Mucosa of stomach (tissue), 1 donor: Measurements from ENCODE around the gene NPY5R.
A peak's percentile ranks its signal among the peaks of the same experiment; 100 is the strongest.

ENCODE experiments used
- H3K27me3 ChIP-seq: one replicate; pipeline ENCODE4 v1.7.0; 2013; ENCODE audit warnings: mild to moderate bottlenecking, low read length; ENCODE audit not compliant: control insufficient read depth, insufficient read depth
- H3K36me3 ChIP-seq: one replicate; pipeline ENCODE4 v1.7.0; 2013; ENCODE audit warnings: low read length; ENCODE audit not compliant: control insufficient read depth, insufficient read depth
- H3K4me1 ChIP-seq: one replicate; pipeline ENCODE4 v1.7.0; 2013; ENCODE audit warnings: mild to moderate bottlenecking, low read length; ENCODE audit not compliant: control insufficient read depth, insufficient read depth
- H3K4me3 ChIP-seq: one replicate; pipeline ENCODE4 v1.7.0; 2013; ENCODE audit warnings: low read length
- H3K9ac ChIP-seq: one replicate; pipeline ENCODE4 v1.7.0; 2013; ENCODE audit warnings: mild to moderate bottlenecking, low read length, moderate library complexity
- H3K9me3 ChIP-seq: one replicate; pipeline ENCODE4 v1.7.0; 2013; ENCODE audit warnings: mild to moderate bottlenecking, low read length, moderate library complexity; ENCODE audit not compliant: control insufficient read depth
- donor health status: Pancreatic carcinoma.

Gene NPY5R

DNA sequence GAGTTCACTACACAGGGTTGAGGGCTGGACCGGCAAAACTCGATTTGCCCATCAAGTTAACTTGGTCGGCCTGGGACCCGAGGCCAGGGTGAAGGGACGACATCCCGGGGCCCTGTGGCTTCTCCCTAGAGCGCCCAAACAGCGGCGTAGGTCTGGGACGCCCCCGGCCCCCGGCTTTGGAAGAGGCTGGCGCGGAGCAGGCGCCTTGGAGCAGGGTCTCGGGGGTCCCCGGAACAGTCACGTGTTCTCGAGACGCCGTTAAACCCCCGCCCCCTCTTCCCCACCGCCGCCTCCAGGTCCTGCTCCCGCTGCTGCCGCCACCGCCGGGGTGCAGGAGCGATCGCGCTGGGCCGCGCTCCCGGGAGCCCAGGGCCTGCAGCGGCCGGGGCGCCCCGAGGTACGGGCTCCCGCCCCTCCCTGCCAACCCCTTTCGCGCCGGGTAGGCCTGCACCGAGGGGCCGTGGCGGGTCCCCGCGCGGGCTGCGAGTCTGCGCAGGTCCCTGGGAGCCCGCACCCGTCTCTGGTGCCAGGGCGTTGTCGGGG, at the start of gene NPY5R:
NPY5R (plus strand) TSS at position 289 of the 543 bp plus-strand sequence. CDS start 6,382 bp downstream, outside the sequence.
- Histone ChIP-seq H3K36me3 (no peaks in the 10 kb centered on the region), H3K9me3 (no peaks in the 10 kb centered on the region), H3K4me1 (no peaks in the 10 kb centered on the region), H3K27me3 (peaks cover 26% of the 10 kb centered on the region), H3K9ac (no peak within 1 kb of the TSS), H3K4me3 (no peak within 1 kb of the TSS)

DNA sequence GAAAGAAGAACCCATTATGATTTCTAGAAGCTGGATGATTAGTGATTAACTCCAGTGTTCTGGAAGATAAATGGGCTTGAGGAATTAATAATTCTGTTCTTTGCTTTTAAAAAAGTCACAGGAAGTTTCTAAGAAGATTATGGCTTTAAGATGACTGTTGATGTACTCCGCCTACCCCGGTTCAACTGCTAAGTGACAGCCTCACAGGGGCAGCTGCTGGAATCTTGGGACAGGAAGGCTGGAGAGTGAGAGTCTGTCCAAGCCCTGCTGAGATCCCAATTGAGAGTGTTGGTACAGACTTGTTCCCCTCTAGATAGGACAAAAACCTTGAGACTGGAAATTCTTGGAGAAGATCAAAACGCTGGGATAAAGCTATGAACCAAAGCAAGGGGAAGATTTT, 48.6 kb upstream of the NPY5R start:
- Histone ChIP-seq H3K9me3 (no peaks in the 10 kb centered on the region), H3K36me3 (no peaks in the 10 kb centered on the region), H3K9ac (no peak overlapping the region), H3K4me3 (no peak overlapping the region), H3K4me1 (no peaks in the 10 kb centered on the region), H3K27me3 (no peaks in the 10 kb centered on the region)

DNA sequence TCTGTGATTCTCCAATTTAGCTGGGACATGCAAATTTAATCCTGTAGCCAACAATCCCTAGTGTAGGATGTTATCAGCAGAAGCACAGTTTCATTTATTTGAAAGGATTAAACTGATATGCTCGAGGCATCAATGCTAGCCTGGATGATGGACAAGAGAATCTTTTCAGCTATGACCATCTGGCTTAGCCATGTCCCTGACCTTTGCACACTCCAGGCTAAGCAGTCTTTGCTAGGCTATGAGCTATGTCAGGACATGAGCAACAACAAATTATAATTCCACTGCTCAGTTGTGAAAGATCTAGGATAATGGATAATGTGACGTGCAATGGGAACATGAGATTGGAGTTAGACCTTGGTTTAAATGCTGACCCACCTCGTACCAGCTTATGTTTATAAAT, 43.2 kb upstream of the NPY5R start:
- H3K9me3 ChIP-seq, result no peaks in the 10 kb centered on the region
- H3K36me3 ChIP-seq, result no peaks in the 10 kb centered on the region
- no peaks in the 10 kb centered on the region for H3K27me3 ChIP-seq
- H3K4me1 ChIP-seq, result no peaks in the 10 kb centered on the region
- H3K9ac ChIP-seq, result no peak overlapping the region
- H3K4me3 ChIP-seq, result no peak overlapping the region

GRCh38 chr4:163303069-163303468, 40.6 kb upstream of the NPY5R start:
- Histone ChIP-seq H3K36me3 (no peaks in the 10 kb centered on the region), H3K4me3 (no peak overlapping the region), H3K4me1 (no peaks in the 10 kb centered on the region), H3K9me3 (no peaks in the 10 kb centered on the region), H3K9ac (no peak overlapping the region), H3K27me3 (no peaks in the 10 kb centered on the region)

- H3K27me3 ChIP-seq, result no peaks in the 10 kb centered on the region
- no peaks in the 10 kb centered on the region for H3K36me3 ChIP-seq
- no peaks in the 10 kb centered on the region for H3K4me1 ChIP-seq
- H3K9ac ChIP-seq, result no peak overlapping the region
- no peaks in the 10 kb centered on the region for H3K9me3 ChIP-seq
- H3K4me3 ChIP-seq, result no peak overlapping the region
Observed at GRCh38 chr4:163309466-163309865, 34.2 kb upstream of the NPY5R start.

DNA sequence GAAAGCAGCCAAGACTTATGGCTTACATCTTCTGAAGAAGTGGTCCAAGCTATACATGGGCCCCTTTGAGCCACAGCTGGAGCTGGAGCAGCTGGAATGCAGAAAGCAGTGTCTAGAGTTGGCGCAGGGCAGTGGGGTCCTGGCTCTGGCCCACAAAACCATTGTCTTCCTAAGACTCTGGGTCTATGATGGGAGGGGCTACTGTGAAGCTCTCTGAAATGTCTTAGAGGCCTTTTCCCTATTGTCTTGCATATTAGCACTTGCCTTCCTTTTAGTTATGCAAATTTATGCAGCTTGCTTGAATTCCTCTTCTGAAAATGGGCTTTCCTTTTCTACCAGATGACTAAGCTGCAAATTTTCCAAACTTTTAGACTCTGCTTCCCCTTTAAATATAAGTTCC, 26.6 kb upstream of the NPY5R start:
- no peaks in the 10 kb centered on the region for H3K27me3 ChIP-seq
- no peaks in the 10 kb centered on the region for H3K9me3 ChIP-seq
- no peak overlapping the region for H3K9ac ChIP-seq
- H3K36me3 ChIP-seq, result no peaks in the 10 kb centered on the region
- no peak overlapping the region for H3K4me3 ChIP-seq
- no peaks in the 10 kb centered on the region for H3K4me1 ChIP-seq

- Histone ChIP-seq H3K4me1 (peaks cover 9% of the 10 kb centered on the region), H3K36me3 (no peaks in the 10 kb centered on the region), H3K4me3 (no peak overlapping the region), H3K9ac (no peak overlapping the region), H3K9me3 (no peaks in the 10 kb centered on the region), H3K27me3 (peaks cover 25% of the 10 kb centered on the region)
Observed at GRCh38 chr4:163330916-163331628, 12.6 kb upstream of the NPY5R start.

- H3K4me1 ChIP-seq, result peaks cover 9% of the 10 kb centered on the region
- H3K9me3 ChIP-seq, result no peaks in the 10 kb centered on the region
- H3K36me3 ChIP-seq, result no peaks in the 10 kb centered on the region
- peaks cover 25% of the 10 kb centered on the region for H3K27me3 ChIP-seq
- no peak overlapping the region for H3K9ac ChIP-seq
- H3K4me3 ChIP-seq, result peak overlapping the region; percentile 80
Observed at GRCh38 chr4:163331629-163332376, 11.9 kb upstream of the NPY5R start.

DNA sequence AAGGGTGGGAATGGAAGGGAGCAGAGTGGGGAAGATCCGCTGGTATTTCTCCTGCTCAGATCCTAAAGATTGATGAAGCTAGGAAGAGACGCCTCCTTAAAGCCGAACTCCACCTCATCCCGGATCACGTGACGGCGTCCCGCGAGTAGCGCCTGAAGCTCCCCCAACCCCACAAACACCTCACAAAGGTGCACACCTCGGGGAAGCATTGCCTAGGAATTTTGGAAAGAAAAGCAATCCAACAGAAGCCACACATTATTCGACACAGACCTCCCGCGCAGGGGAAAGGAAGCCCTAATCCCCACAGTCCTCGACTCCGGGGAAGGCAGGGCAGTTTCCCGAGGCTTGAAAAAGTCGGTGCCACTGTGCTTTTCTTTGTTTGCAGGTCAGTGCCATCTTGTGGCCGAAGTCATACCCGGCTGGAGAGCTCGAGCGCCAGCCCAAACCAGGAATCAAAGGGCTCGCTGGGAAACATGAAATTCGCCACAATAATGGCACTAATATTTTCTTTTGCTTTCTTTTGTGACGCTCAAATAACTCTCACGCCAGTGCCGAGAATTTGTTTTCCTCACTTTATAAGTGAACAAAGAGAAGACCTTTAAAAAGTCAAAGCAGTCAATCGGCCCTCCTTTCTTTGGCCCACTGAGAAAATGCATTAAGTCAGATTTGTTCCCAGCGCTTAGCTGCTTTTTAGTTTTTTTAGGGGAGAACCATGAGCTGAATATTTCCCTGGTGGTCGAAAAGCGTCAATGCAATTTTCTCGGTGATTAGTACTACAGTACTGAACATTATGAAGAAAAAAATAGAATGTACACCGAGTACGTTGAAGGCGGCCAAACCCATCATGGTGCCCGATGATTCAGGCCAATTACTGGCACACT, 10.9 kb upstream of the NPY5R start, which contains the start of gene NPY1R:
NPY1R (minus strand) TSS at position 71 of the 881 bp plus-strand sequence. CDS start 6,042 bp downstream, outside the sequence.
- Histone ChIP-seq H3K4me3 (peak within 1 kb of the TSS; percentile 80), H3K27me3 (peaks cover 25% of the 10 kb centered on the region), H3K9ac (peak within 1 kb of the TSS; percentile 26)

GRCh38 chr4:163335384-163335783, 8.3 kb upstream of the NPY5R start:
- Histone ChIP-seq H3K36me3 (no peaks in the 10 kb centered on the region), H3K9ac (no peak overlapping the region), H3K9me3 (no peaks in the 10 kb centered on the region), H3K4me3 (no peak overlapping the region), H3K27me3 (peaks cover 22% of the 10 kb centered on the region), H3K4me1 (peaks cover 9% of the 10 kb centered on the region)

More for the DNA sequence above, 10.9 kb upstream of the NPY5R start, which contains the start of gene NPY1R:
- no peaks in the 10 kb centered on the region for H3K36me3 ChIP-seq
- peaks cover 9% of the 10 kb centered on the region for H3K4me1 ChIP-seq
- H3K9me3 ChIP-seq, result no peaks in the 10 kb centered on the region

GRCh38 chr4:163344147-163345125, 744 bp downstream of the NPY5R start:
- Histone ChIP-seq H3K9me3 (no peaks in the 10 kb centered on the region), H3K27me3 (peaks cover 26% of the 10 kb centered on the region), H3K9ac (no peak overlapping the region), H3K4me3 (no peak overlapping the region), H3K36me3 (no peaks in the 10 kb centered on the region), H3K4me1 (no peaks in the 10 kb centered on the region)
